ENCODE results near the gene SHPK.

SHPK gene

DNA sequence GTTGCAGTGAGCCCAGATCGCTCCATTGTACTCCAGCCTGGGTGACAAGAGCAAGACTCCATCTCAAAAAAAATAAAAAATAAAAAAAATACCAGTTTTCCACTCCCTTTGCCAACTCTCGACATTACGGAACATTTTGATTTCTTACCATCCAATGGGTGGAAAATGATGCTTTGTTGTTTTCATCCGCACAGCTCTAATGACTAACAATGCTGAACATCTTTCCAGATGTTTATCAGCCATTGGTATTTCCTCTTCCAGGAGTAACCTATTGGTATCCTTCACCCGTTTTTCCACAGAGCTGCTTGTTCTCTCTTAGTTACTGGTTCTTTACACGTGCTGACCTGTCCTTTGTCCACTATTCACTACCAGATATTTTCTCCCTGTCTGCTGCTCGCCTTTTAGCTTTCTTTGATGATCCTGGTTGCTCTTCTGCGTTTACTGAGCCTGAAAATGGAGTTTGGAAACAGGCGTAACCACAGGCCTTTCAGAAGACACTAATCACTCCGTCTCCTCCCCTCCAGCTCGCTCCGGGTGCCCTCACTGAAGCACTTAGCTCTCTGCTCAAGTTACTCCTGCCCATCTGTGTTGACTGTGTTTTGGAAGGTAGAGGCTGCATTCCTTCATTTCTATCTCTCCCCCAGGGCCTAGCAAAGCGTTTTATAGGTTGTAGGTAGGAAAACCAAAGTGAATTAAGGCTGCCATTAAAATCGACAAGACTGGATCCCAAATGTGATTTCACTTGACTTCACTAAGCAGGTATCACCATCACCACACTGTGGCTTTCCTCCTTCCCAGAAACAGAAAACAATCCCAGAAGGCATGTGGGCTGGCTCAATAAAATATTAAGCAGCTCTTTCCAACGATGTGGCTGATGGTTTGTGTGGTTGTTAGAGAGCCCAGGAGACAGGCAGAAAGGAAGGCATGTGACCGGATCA, 8.9 kb downstream of the SHPK start:
- DNase-seq, result no peak

DNA sequence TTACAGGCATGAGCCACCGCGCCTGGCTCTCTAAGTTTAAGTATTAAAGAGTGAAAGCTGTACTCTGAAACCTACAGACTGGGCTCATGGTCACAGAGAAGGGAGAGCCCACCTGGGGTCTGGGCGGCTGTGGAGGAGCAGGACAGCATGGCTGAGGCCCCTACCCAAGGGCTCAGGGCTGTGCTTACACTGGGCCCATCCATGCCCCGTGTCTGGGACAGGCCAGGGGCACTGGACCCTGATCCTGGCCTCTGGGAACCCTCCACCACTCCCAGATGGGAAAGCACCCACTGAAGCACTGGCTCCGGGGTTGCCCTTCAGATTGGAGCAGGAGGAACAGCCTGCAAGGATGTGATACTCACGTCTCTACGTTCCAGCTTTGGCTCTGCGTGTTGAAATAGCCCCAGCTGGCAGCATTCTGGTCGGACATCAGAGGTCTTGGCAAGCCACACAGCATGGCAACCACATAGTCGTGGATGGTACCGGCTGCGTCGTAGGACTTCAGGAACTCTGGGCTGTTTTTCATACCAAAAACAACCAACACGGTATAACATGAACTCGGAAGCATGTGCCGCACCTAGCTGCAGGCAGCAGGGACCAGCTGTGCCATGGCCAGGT, 13.0 kb downstream of the SHPK start:
- DNase-seq, result no peak

DNA sequence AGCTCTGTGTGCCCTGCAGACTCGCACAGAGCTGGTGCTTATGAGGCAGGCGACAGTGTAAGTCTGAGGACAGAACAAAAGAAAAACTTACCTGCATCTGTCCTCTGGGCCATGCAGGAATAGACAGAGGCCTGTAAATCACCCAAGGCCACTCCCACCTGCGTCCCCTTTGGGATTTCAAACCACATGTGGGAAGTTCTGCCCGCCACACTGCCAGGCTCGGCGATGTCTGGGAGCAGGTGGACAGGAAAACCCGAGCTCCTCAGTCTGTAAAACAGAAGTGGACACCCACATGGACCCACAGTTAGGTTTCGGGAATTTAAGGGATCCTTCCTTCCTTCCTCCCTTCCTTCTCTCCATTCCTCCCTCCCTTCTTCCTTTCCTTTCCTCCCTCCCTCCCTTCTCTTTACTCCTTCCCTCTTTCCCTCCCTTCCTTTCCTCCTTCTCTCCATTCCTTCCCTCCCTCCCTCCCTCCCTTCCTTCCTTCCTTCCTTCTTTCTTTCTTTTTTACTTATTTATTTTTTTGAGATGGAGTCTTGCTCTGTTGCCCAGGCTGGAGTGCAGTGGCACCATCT, 14.8 kb downstream of the SHPK start:
- no peak for DNase-seq

DNA sequence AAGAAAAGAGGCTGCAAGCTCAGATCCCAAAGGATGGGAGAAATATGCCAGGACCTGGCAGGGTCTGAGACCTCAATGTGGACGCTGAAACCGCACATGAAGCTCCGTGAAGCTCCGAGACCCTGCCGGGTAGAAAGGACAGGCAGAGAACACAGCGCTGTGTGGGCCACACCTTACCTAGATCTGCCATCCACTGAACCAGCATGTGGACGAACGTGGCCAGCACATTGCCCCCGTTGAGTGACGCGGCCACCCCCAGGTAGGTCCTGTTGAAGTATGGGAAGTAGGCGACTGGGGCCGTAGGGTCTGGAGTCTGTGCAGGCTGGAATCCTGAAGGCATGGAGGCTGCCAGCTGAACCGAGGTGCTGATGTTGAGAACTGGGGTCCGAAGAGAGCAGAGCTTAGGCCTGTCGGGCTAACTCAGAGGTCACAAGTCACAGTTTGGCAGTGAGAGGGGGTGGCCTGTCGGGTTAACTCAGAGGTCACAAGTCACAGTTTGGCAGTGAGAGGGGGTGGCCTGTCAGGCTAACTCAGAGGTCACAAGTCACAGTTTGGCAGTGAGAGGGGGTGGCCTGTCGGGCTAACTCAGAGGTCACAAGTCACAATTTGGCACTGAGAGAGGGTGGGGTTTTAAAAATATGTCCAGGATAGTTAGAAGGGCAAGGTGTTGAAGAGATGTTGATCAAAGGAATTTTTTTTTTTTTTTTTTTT, 20.7 kb downstream of the SHPK start:
- no peak for DNase-seq

DNA sequence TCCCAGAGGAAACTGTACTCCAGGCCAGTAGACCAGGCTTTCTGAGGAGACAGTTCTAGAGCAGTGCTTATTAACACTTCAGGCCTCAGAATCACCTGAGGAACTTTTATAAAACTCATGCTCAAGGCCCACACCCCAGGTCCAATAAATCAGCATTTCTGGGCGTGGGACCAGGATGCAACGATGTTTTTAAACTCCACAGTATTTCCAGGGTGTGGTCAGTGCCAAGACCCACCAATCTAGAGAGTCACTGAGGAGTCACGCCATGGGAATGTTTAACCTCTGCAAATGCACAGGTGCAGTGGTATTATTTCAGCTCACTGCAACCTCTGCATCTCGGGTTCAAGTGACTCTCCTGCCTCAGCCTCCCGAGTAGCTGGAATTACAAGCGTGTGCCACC, 22.9 kb downstream of the SHPK start:
- DNase-seq, result no peak

DNA sequence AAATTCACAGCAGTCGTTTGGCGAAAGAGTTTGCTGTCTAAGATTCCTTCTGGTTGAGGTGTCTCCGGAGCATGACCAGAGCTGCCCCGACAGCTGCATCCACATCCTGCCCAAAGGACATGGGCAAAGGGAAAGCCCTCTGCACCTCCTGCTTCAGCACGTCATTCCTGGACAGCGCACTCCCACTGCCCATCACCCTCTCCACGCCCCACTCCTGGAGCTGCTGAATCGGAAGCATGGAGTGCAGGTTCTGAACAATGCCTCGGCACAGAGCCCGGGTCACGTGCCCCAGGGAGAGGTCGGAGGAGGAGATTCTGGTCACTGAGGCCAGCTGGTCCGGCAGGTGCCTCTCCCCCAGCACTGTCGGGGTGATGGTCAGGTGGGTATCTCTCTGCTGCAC, 25.5 kb downstream of the SHPK start:
- no peak for DNase-seq

DNA sequence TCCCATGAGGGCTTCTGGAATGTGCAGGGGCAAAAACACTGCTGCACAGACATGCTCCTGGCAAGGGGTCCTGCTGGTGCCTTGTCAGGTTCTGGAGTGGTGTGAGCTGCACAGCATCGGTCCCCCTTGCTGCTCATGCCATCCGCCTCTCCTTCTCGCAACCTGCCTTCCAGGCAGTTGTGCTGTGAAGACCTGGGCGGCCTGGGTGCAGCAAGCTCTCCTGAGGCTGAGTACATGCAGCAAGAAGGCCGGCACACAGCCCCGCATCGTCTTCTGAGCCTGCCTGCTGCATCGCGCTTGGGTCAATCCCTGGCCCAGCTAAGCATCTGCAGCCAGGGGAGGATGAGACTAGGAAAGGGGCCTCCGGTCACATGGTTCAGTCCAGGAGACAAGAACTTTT, 26.4 kb downstream of the SHPK start:
- no peak for DNase-seq

DNA sequence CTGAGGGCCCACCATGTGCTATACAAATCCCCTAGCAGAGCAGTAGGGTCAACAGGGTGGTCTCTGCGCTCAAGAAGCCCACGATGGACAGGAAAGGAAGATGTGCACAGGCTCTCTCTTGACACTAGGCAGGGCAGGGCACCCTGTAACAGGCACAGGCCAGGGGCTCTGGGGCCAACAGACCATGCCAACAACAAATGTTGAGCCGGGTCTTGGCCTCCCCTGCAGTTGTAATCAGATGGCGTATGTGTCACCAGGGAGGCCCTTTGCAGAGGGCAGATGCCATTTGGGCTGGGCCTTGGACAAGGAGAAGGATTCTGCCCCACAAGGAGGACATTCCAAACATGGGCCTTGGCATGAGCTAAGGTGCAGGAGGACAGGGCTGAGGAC, 32.2 kb downstream of the SHPK start:
- no peak for DNase-seq

DNA sequence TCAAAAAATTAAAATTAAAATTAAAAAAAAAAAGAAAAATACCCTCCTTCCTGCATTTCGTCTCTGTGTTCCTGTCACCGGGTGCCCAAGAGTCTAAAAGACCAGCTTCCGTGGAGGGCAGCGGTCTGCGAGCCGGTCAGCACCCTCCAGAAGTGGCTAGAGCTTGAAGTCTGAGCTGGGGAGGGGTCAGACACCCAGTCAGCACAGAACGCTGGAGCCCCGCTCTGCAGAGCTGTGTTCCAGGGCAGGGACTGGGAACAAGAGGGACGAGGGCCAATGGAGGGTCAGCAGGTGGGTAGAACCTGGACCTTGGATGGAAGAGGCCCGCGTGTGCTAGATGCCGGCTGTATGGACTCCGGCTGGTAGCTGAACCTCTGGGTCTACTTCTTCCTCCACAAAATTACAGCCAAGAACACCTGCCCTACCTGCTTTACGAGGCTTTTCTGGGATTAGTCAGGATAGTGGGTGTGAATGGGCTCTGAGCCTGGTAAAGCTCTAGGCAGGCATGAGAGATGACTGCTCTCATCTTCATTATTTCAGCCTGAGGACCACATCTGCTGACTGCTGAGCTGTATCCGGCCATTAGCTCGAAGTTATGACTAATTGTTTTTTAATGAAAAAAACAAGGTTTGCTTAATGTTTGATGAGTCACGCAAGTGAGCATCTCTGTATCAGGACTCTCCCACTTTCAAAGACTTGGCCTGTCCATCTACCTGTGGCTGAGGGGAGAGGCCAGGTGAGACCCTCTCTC, 32.8 kb downstream of the SHPK start:
- DNase-seq, result no peak

DNA sequence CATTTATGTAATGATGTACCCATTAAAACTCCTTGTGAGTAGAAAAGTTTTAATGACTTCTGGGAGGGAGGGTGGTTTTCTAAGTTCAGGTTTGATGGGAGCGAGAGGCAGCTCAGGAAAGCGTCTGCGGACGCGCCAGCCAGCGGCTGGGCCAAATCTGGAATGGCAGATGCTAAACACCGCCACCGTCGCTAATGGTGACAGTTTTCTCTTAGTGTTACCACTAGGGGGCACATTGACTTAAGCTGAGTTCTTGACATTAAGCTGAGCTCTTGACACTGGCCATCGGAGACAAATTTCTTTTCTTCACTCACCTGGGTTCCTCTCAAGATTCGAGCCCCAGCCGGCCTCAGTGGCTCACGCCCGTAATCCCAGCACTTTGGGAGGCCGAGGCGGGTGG, 33.6 kb downstream of the SHPK start:
- DNase-seq, result no peak

DNA sequence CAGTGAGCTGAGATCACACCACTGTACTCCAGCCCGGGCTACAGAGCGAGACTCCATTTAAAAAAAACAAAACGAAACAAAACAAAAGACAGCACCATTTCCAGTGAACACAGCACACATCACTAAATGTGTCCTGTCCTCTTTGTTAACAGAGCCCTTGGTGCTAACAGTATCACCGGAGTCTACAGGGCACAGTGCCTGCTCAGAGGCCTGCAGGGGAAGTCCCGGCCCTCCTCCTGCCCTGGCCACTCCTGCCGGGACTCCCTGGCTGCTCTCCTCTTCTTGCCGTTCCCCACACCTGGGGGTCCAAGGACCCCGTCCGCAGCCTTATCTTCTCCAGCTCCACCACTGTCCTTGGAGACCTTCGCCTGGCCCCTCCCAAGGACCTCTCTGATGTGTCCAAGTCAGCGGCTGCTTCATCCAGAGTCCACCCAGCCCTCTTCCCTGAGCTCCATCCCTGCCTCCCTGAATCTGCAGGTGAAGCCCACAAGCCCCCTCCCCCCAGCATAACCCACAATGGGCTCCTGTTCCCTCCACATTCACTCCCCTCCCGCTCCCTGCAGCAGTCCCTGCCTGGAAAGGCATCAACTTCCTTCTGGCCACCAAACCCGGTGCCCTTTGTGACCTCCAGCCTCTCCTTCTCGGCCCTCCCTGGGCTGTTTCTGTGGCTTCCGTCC, 35.4 kb downstream of the SHPK start:
- no peak for DNase-seq

DNA sequence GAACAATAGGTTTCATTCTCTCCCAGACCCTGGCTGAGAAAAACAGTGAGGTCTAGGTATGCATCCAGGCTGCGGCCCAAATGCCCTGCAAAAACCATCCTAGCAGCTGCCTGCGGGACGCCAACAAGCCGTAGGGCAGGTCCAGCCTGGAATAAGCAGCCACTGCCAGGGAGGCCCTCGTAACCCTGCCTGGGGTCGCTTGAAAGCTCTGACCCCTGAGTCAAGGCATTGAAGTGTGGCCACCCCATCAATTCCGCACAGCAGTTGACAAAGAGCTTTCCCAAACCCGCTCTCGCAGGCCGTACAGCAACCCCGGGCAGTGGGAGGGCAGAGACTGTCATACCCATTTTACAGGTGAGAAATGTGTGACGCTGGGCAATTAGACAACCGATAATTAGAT, 38.0 kb downstream of the SHPK start:
- DNase-seq, result no peak

DNA sequence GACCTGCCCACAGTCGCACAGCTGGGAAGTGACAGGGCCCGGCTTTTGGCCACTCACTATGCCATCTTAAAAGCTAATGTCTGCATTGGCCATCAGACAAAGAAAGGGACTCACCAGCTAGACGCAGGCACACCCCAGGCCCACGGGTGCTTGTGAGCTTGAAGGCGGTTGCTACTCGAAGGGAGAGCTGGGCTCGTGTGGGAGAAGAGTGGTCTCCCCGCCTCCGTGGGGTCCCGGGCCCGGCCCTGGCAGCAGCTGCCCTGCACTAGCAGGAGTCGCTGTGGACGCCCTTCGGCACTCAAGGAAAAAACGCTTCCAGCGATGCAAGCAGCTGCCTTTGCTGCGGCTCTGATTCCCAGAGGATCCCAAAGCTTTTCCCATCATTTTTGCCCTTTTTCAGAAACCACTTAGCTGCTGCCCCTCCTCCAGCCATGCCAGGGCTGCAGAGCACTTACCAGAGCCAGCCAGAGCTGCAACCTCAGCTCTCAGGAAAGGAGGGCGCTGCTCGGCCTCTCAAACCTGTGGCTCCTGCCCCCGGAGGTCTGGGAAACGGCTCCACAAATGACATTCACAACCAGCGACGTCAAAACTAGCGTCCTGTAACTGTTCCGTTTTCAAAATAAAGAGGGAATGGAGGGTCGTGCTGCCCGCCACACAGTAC, 39.1 kb downstream of the SHPK start:
- DNase-seq, result no peak

DNA sequence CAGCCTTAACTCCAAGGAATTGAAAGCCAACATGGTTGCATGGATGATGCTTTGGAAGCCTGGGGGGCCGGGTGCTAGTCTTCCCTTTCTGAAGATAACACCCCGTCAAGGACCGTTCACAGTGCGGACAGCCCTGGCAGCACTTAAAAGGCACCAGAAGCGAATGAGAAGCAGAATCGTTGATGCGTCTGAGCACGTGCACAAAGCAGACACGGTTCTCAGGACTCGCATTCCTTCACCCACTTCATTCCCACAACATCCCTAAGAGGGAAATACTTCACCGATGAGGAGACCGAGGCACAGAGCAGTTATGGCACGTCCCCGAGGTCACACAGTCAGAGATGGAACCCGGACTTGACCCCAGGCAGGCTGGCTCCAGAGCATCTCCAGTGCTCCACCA, 41.1 kb downstream of the SHPK start:
- no peak for DNase-seq

DNA sequence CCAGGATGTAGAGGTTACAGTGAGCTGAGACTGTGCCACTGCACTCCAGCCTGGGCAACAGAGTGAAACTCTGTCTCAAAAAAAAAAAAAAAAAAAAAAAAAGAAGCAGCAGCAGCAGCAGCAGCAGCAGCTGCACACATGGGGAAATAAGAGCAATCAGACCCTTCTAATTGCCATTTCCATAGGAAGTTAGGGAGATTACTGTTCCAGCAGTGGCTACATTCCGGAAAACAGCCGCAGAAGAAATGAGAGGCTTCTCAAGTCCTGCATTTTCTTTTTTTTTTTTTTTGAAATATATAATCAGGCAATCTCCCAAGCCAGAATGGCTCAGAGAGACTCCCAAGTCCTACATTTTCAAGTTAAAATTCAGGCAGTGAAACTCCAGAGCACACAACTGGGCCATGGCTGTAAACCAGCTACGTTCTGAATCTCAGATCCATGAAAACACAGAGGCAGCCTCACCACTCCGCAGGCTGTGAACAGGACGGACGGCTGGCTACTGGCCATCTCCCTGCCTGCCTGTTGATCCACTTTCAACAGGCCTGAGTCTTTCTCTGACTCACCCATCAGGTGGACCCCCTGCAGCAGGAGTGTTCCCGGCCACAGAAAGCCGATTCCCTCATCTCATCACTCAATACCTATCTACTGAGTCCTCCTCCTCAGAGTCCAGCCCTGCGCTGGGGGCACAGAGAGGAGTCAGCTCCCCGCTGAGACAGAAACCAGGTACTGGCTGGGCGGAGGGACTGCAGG, 41.8 kb downstream of the SHPK start:
- no peak for DNase-seq

DNA sequence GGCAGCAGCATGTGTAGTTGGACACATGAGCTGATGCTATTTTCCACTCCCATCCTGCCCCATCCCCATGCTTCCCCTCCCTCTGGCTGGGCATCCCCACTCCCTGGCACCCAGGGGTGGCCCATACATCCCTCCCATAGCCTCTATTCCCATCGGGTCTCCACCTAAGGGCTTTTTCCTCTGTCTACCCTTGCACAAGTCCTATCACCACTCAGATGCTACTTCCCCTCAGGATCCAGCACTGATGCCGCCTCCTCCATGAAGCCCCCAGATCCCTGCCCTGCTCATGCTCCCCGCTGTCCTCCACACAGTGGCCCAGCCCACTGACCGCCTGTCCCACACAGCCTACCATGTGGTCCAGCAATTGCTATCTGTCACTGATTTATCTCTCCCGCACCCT, 42.7 kb downstream of the SHPK start:
- DNase-seq, result no peak

DNA sequence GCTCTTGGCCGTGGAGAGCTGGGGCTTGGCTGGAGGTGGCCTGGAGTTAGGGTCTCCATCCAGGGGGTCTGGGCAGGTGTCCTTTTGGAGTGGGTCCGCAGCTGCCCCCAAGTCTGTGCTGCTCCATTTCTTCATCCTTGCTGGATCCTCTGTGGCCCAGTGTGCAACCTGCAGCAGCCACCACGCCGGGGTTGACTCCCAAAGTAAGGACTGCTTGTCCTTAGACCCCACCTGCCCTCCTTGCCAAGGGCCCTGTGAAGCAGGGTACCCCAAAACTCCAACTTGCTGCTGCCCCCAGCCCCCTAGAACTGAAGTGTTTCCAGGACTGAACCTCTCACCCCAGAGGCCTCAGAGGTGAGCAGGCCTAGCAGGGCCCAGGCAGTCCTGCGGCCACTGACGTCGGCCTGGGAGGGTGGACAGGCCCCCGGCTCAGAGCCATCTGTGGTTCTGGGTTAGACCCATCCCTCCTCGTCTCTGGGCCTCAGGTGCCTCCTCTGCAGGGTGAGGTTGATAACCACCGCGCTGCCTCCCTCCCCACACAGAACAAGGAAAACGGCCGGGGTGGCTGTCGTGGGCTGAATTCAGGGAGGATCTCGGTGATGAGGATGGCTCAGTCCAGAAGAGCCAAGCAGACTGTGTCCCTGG, 43.7 kb downstream of the SHPK start:
- no peak for DNase-seq

DNA sequence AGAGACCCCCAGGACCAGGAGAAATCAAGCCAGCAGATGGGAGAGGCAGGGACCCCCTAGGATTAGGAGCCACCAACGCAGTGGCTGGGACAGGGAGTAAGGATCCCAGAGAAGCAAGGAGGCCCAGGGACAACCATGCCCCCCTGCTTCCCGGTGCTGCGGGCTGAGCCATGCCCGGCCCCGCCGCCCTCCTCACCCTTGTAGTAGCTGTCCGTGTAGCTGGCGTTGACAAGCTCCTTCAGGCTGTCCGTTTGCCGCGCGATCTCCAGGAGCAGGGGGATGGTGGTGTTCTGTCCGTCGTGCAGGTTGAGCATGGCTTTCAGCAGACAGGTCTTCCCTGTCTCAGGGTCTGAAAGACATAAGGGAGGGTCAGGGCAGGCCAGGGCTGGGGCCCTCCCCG, 45.3 kb downstream of the SHPK start:
- no peak for DNase-seq

DNA sequence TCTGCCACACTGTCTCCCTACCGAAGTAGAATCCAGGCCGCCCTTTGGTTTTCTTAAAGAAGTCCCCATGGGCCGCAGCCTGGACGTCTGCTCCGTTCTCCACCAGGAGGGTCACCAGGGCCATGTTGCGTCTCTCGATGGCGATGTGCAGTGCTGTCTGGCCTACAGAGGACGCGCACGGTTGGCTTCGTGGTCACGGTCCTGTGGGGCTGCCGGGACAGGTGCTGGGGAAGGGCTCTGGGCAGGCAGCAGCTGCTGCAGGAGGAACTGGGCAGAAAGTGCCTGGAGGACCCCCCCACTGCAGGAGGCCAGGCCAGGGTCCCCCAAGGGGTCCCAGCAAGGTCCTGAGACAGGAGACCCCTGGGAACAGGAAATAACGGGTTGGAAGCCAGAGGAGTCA, 45.8 kb downstream of the SHPK start:
- DNase-seq, result no peak

DNA sequence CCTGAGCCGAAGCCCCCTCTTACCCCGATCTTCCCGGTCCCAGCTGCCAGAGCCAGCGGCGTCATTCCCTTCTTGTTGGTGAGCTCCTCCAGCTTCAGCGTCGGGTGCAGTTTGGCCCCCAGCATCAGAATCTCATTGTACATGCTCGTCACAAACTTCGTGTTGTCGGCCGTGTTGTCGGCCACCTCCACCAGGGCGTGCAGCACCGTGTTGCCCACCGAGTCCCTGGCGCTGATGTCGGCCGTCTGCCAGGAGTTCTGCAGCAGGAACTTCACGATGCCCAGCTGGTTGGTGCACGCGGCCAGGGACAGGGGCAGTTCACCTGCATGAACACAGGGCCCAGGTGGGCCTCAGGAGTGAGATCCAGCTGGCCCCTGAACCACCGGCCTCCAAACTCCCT, 46.3 kb downstream of the SHPK start:
- DNase-seq, result no peak

Measured in stimulated activated CD4-positive, alpha-beta T cell treated with anti-CD3 and anti-CD28 coated beads, Interleukin-4, amount 100 ng/mL, for 24 hours (primary cell).